H9 (cell line): Measurements from ENCODE around the gene PLEKHJ1. TPM values are rescaled to one million over a fixed set of nuclear protein-coding genes. Genes with fewer than 3 reads are reported as not detected.

Experiments used
- DNase-seq: peaks from one replicate; pipeline ENCODE4 v3.0.0-alpha.2; 2017
- H2AFZ ChIP-seq: one replicate; pipeline ENCODE4 v1.6.1; 2013; ENCODE audit warnings: mild to moderate bottlenecking, low read length, control low read depth, moderate library complexity
- H2AK5ac ChIP-seq: 2 replicates; pipeline ENCODE4 v1.6.1; 2013; ENCODE audit warnings: low read length, control low read depth, mixed read lengths; ENCODE audit not compliant: insufficient read length
- H2BK120ac ChIP-seq: one replicate; pipeline ENCODE4 v1.6.1; 2013; ENCODE audit warnings: low read depth, mild to moderate bottlenecking, low read length, control low read depth, inconsistent platforms; ENCODE audit not compliant: poor library complexity, severe bottlenecking
- H2BK12ac ChIP-seq: 2 replicates; pipeline ENCODE4 v1.6.1; 2013; ENCODE audit warnings: low read length, control low read depth, mixed read lengths, low read depth; ENCODE audit not compliant: insufficient read length
- H2BK15ac ChIP-seq: 2 replicates; pipeline ENCODE4 v1.6.1; 2013; ENCODE audit warnings: low read depth, low read length, control low read depth
- H2BK20ac ChIP-seq: one replicate; pipeline ENCODE4 v1.6.1; 2013; ENCODE audit warnings: low read depth, mild to moderate bottlenecking, low read length, control low read depth, inconsistent platforms; ENCODE audit not compliant: poor library complexity, severe bottlenecking
- H2BK5ac ChIP-seq: 2 replicates; pipeline ENCODE4 v1.6.1; 2013; ENCODE audit warnings: low read length, control low read depth, mixed read lengths; ENCODE audit not compliant: insufficient read length
- H3K14ac ChIP-seq: 2 replicates; pipeline ENCODE4 v1.6.1; 2013; ENCODE audit warnings: low read length, control low read depth; ENCODE audit not compliant: insufficient read depth
- H3K18ac ChIP-seq: 2 replicates; pipeline ENCODE4 v1.6.1; 2013; ENCODE audit warnings: low read depth, mild to moderate bottlenecking, mixed read lengths, low read length, control low read depth; ENCODE audit not compliant: insufficient read length
- H3K23ac ChIP-seq: 2 replicates; pipeline ENCODE4 v1.6.1; 2013; ENCODE audit warnings: low read length, control low read depth, mixed read lengths, low read depth; ENCODE audit not compliant: insufficient read length
- H3K23me2 ChIP-seq: 2 replicates; pipeline ENCODE4 v1.6.1; 2013; ENCODE audit warnings: low read depth, mild to moderate bottlenecking, mixed read lengths, low read length, control low read depth; ENCODE audit not compliant: insufficient read length, poor library complexity, severe bottlenecking
- H3K27ac ChIP-seq: 2 replicates; pipeline ENCODE4 v1.5.1; 2013; ENCODE audit warnings: low read length, control low read depth, mixed read lengths, low read depth; ENCODE audit not compliant: insufficient read length
- H3K27me3 ChIP-seq: 2 replicates; pipeline ENCODE4 v1.6.1; 2013; ENCODE audit warnings: low read length, control low read depth, inconsistent platforms; ENCODE audit not compliant: insufficient read depth
- H3K4ac ChIP-seq: 2 replicates; pipeline ENCODE4 v1.6.1; 2013; ENCODE audit warnings: low read depth, mild to moderate bottlenecking, control low read depth, inconsistent platforms, low read length, moderate library complexity
- H3K4me1 ChIP-seq: 2 replicates; pipeline ENCODE4 v1.6.1; 2013; ENCODE audit warnings: low read length, control low read depth, inconsistent platforms; ENCODE audit not compliant: insufficient read depth
- H3K4me2 ChIP-seq: 2 replicates; pipeline ENCODE4 v1.6.1; 2013; ENCODE audit warnings: low read length, control low read depth, mixed read lengths; ENCODE audit not compliant: insufficient read length, insufficient read depth
- H3K56ac ChIP-seq: 2 replicates; pipeline ENCODE4 v1.6.1; 2013; ENCODE audit warnings: low read depth, mild to moderate bottlenecking, mixed read lengths, low read length, control low read depth; ENCODE audit not compliant: insufficient read length
- H3K79me1 ChIP-seq: 2 replicates; pipeline ENCODE4 v1.6.1; 2013; ENCODE audit warnings: low read depth, mild to moderate bottlenecking, moderate library complexity, low read length, control low read depth, inconsistent platforms; ENCODE audit not compliant: insufficient read depth, poor library complexity, severe bottlenecking
- H3K79me2 ChIP-seq: 2 replicates; pipeline ENCODE4 v1.6.1; 2013; ENCODE audit warnings: low read length, control low read depth, inconsistent platforms; ENCODE audit not compliant: insufficient read depth
- H3K9ac ChIP-seq: 2 replicates; pipeline ENCODE4 v1.6.1; 2013; ENCODE audit warnings: low read length, control low read depth, mixed read lengths; ENCODE audit not compliant: insufficient read length; ENCODE audit errors: extremely low read depth
- H3K9me3 ChIP-seq: one replicate; pipeline ENCODE4 v1.6.1; 2013; ENCODE audit warnings: low read depth, low read length, inconsistent platforms; ENCODE audit not compliant: control insufficient read depth
- H3T11ph ChIP-seq: one replicate; pipeline ENCODE4 v1.6.1; 2013; ENCODE audit warnings: mild to moderate bottlenecking, low read length, control low read depth, inconsistent platforms
- H4K20me1 ChIP-seq: one replicate; pipeline ENCODE4 v1.6.1; 2013; ENCODE audit not compliant: control insufficient read depth, insufficient read length, insufficient read depth
- H4K5ac ChIP-seq: 2 replicates; pipeline ENCODE4 v1.6.1; 2013; ENCODE audit warnings: low read depth, mild to moderate bottlenecking, mixed read lengths, low read length, control low read depth; ENCODE audit not compliant: insufficient read length
- H4K8ac ChIP-seq: replicated peaks from 2 replicates; pipeline ENCODE4 v1.6.1; 2013; ENCODE audit warnings: low read length, control low read depth, mixed read lengths, low read depth; ENCODE audit not compliant: insufficient read length
- H4K91ac ChIP-seq: 2 replicates; pipeline ENCODE4 v1.6.1; 2013; ENCODE audit warnings: low read depth, mild to moderate bottlenecking, moderate library complexity, mixed read lengths, low read length, control low read depth; ENCODE audit not compliant: insufficient read length
- H3K27ac Mint-ChIP-seq, 3 experiments: 2 replicates in 2 of 3; 3 replicates in 1 of 3; pipeline ENCODE4 v1.8.0; 2020 to 2021; ENCODE audit warnings: mixed read lengths in 3 of 3, mild to moderate bottlenecking in 1 of 3, moderate library complexity in 1 of 3
- H3K27me3 Mint-ChIP-seq: 2 replicates; pipeline ENCODE4 v1.8.0; 2021; ENCODE audit warnings: low read depth, mild to moderate bottlenecking, moderate library complexity, mixed read lengths
- H3K36me3 Mint-ChIP-seq, 3 experiments: 2 replicates in 2 of 3; 3 replicates in 1 of 3; pipeline ENCODE4 v1.8.0; 2020 to 2021; ENCODE audit warnings: low read depth in 3 of 3, mixed read lengths in 3 of 3; ENCODE audit not compliant: insufficient read depth in 1 of 3
- H3K4me1 Mint-ChIP-seq, 2 experiments: 2 replicates each; pipeline ENCODE4 v1.8.0; 2020; ENCODE audit warnings: mixed read lengths in 2 of 2
- H3K4me3 Mint-ChIP-seq, 2 experiments: 2 replicates in 1 of 2; 3 replicates in 1 of 2; pipeline ENCODE4 v1.8.0; 2020 to 2021; ENCODE audit warnings: mild to moderate bottlenecking in 2 of 2, mixed read lengths in 2 of 2, moderate library complexity in 1 of 2
- H3K9me3 Mint-ChIP-seq, 2 experiments: 2 replicates in 1 of 2; 3 replicates in 1 of 2; pipeline ENCODE4 v1.8.0; 2020; ENCODE audit warnings: mild to moderate bottlenecking in 2 of 2, mixed read lengths in 2 of 2, moderate library complexity in 1 of 2
- CTCF ChIP-seq: fragments of 200-600 bp; sonication (generic); conservative IDR thresholded peaks from 3 replicates; pipeline ENCODE4 v1.8.0; 2021; ENCODE audit warnings: antibody characterized with exemption, mild to moderate bottlenecking
- WGBS: extraction: QIAGEN DNeasy Blood & Tissue Kit; methylation state at CpG from one replicate; pipeline ENCODE4 v1.1.7; 2013; ENCODE audit warnings: missing lambda C conversion rate, low lambda C conversion rate, mixed read lengths; ENCODE audit not compliant: insufficient read length; ENCODE audit errors: extremely low coverage; 5-methylcytosine and 5-hydroxymethylcytosine counted together
- total RNA-seq: library from RNA; stranded (reverse); gene quantifications from 2 replicates; pipeline ENCODE4 v1.2.1, GENCODE V29; 2021

PLEKHJ1 gene
- total RNA-seq, 1 experiment from 2014 or later = 139 TPM

GRCh38 chr19:2261438-2262172 is 25.5 kb upstream of the PLEKHJ1 start:
- TF ChIP-seq CTCF = peak; percentile 91

More at GRCh38 chr19:2261438-2262172, 25.5 kb upstream of the PLEKHJ1 start:
- Mint-ChIP-seq H3K27me3 (peaks cover 19% of the 10 kb centered on the region), H3K36me3 (no peaks in the 10 kb centered on the region), H3K27ac (no peak overlapping the region), H3K4me1 (peaks cover 0 to 5% of the 10 kb centered on the region in 2 experiments; a peak in 1 of 4 replicates), H3K9me3 (no peaks in the 10 kb centered on the region), H3K4me3 (no peak overlapping the region)
- no peak overlapping the region for H2BK5ac ChIP-seq
- no peak overlapping the region for H3K23ac ChIP-seq
- no peak overlapping the region for H3K14ac ChIP-seq
- no peak overlapping the region for H2BK15ac ChIP-seq
- no peaks in the 10 kb centered on the region for H3K9me3 ChIP-seq
- H3K23me2 ChIP-seq = no peaks in the 10 kb centered on the region
- no peak overlapping the region for H3K56ac ChIP-seq
- DNase-seq = no peak
- H3K4me2 ChIP-seq = no peak overlapping the region
- H2AFZ ChIP-seq = no peak overlapping the region
- no peak overlapping the region for H2BK120ac ChIP-seq
- H3K9ac ChIP-seq = no peak overlapping the region
- no peak overlapping the region for H4K8ac ChIP-seq
- no CpG with 5 or more reads among the region's 7 CpGs for WGBS
- no peaks in the 10 kb centered on the region for H3K27me3 ChIP-seq
- H3K27ac ChIP-seq = no peak overlapping the region
- no peak overlapping the region for H3K4ac ChIP-seq
- H4K20me1 ChIP-seq = no peaks in the 10 kb centered on the region
- no peaks in the 10 kb centered on the region for H3K79me2 ChIP-seq
- no peak overlapping the region for H2BK20ac ChIP-seq
- no peaks in the 10 kb centered on the region for H3K4me1 ChIP-seq
- no peak overlapping the region for H4K91ac ChIP-seq
- H3K18ac ChIP-seq = no peak overlapping the region
- no peak overlapping the region for H2BK12ac ChIP-seq
- no peaks in the 10 kb centered on the region for H3K79me1 ChIP-seq
- H3T11ph ChIP-seq = no peak overlapping the region
- no peak overlapping the region for H4K5ac ChIP-seq
- no peak overlapping the region for H2AK5ac ChIP-seq
